ENCODE measurements around the gene TOB1.

DNA sequence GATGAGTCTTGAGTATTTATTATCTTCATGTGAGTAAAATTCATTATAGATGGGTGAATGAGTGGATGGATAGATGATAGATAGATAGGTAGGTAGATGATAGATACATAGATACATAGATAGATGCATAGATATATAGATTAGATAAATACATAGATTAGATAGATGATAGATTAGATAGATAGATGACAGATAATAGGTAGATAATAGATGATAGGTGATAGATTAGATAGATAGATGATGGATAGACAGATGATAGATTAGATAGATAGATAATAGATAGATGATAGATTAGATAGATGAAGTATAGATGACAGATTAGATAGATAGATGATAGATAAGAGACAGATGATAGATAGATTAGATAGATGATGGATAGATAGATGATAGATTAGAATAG is 52.6 kb downstream of the TOB1 start:
- TF ChIP-seq, protein P1, sequence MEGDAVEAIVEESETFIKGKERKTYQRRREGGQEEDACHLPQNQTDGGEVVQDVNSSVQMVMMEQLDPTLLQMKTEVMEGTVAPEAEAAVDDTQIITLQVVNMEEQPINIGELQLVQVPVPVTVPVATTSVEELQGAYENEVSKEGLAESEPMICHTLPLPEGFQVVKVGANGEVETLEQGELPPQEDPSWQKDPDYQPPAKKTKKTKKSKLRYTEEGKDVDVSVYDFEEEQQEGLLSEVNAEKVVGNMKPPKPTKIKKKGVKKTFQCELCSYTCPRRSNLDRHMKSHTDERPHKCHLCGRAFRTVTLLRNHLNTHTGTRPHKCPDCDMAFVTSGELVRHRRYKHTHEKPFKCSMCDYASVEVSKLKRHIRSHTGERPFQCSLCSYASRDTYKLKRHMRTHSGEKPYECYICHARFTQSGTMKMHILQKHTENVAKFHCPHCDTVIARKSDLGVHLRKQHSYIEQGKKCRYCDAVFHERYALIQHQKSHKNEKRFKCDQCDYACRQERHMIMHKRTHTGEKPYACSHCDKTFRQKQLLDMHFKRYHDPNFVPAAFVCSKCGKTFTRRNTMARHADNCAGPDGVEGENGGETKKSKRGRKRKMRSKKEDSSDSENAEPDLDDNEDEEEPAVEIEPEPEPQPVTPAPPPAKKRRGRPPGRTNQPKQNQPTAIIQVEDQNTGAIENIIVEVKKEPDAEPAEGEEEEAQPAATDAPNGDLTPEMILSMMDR (optimal IDR thresholded peaks at IDR 0.05 in 1 of 3, IDR thresholded peaks at IDR 0.05 in 1 of 3, conservative IDR thresholded peaks at IDR 0.05 in 1 of 3; ENCODE audit: extremely low read depth in 1 of 3, insufficient read depth in 2 of 3, low read length in 3 of 3): no peak
- TF ChIP-seq EZH2 (IDR thresholded peaks at IDR 0.05; ENCODE audit: low read length): no peak
